HepG2 (cell line): ENCODE data around the gene GPER1. TPM values are rescaled to one million over a fixed set of nuclear protein-coding genes. Genes with fewer than 3 reads are reported as not detected.

Experiments
- CAMTA2 ChIP-seq: sonication (generic); formaldehyde crosslinking; IDR thresholded peaks from 2 replicates; pipeline ENCODE4 v1.4.0; 2020; ENCODE audit warnings: mild to moderate bottlenecking, missing genetic modification reagents, borderline replicate concordance
- MED1 ChIP-seq: sonication (generic); formaldehyde crosslinking; IDR thresholded peaks from 2 replicates; pipeline ENCODE4 v1.4.0; 2020; ENCODE audit warnings: missing genetic modification reagents
- PAWR ChIP-seq: sonication (generic); formaldehyde crosslinking; IDR thresholded peaks from 2 replicates; pipeline ENCODE4 v1.4.0; 2020; ENCODE audit warnings: missing genetic modification reagents, mild to moderate bottlenecking, borderline replicate concordance
- PHF21A ChIP-seq: sonication (generic); formaldehyde crosslinking; IDR thresholded peaks from 2 replicates; pipeline ENCODE4 v1.5.0; 2020; ENCODE audit warnings: mild to moderate bottlenecking, missing genetic modification reagents
- SMAD3 ChIP-seq: sonication (generic); formaldehyde crosslinking; IDR thresholded peaks from 2 replicates; pipeline ENCODE4 v1.4.0; 2020; ENCODE audit warnings: missing genetic modification reagents
- SPEN ChIP-seq: sonication (generic); formaldehyde crosslinking; IDR thresholded peaks from 2 replicates; pipeline ENCODE4 v1.5.1; 2020; ENCODE audit warnings: low read depth, mild to moderate bottlenecking, missing genetic modification reagents
- TARDBP ChIP-seq: sonication (generic); formaldehyde crosslinking; IDR thresholded peaks from 2 replicates; pipeline ENCODE4 v1.8.0; 2022; ENCODE audit warnings: mild to moderate bottlenecking, missing genetic modification reagents
- ZBTB20 ChIP-seq: sonication (generic); formaldehyde crosslinking; IDR thresholded peaks from 2 replicates; pipeline ENCODE4 v1.8.1; 2023; ENCODE audit warnings: missing genetic modification reagents, low read depth, mild to moderate bottlenecking, borderline replicate concordance
- ZBTB38 ChIP-seq: sonication (generic); formaldehyde crosslinking; IDR thresholded peaks from 2 replicates; pipeline ENCODE4 v1.5.1; 2020; ENCODE audit warnings: mild to moderate bottlenecking, missing genetic modification reagents
- ZFP62 ChIP-seq: sonication (generic); formaldehyde crosslinking; IDR thresholded peaks from 2 replicates; pipeline ENCODE4 v1.4.0; 2020; ENCODE audit warnings: missing genetic modification reagents
- ZNF329 ChIP-seq: sonication (generic); formaldehyde crosslinking; IDR thresholded peaks from 2 replicates; pipeline ENCODE4 v1.9.0; 2021; ENCODE audit warnings: low read depth, mild to moderate bottlenecking, missing genetic modification reagents
- ZNF724P ChIP-seq: sonication (generic); formaldehyde crosslinking; IDR thresholded peaks from 2 replicates; pipeline ENCODE4 v1.8.0; 2022; ENCODE audit warnings: missing genetic modification reagents, borderline replicate concordance
- ZNF768 ChIP-seq: sonication (generic); formaldehyde crosslinking; IDR thresholded peaks from 2 replicates; pipeline ENCODE4 v1.4.0; 2020; ENCODE audit warnings: missing genetic modification reagents
- ZNF790 ChIP-seq: sonication (generic); formaldehyde crosslinking; IDR thresholded peaks from 2 replicates; pipeline ENCODE4 v1.8.0; 2022; ENCODE audit warnings: missing genetic modification reagents, mild to moderate bottlenecking, borderline replicate concordance
- polyA plus RNA-seq, 8 experiments: library from polyadenylated mRNA; depleted of rRNA in 3 of 8; stranded (reverse) in 7 of 8; unstranded in 1 of 8; fragments of >200 nt; fragmentation: Illumina TruSeq in 4 of 8; extraction: Trizol in 4 of 8; gene quantifications; 2 replicates each; pipeline versions ENCODE4 v1.2.1 to v1.2.3, GENCODE V29; 2011 to 2016; ENCODE audit warnings: low read depth in 4 of 8, missing spikeins in 1 of 8, mixed read lengths in 1 of 8; ENCODE audit not compliant: insufficient read depth in 1 of 8
- total RNA-seq, 5 experiments: library from RNA; depleted of rRNA; stranded (reverse); fragments of >200 nt; fragmentation: Illumina TruSeq; extraction: Trizol; gene quantifications; 2 replicates each; pipeline ENCODE4 v1.2.3, GENCODE V29; 2016; ENCODE audit warnings: low read depth in 1 of 5
- TF ChIP-seq, protein P1 (sequence below): fragments of 450-650 bp; IDR thresholded peaks from 2 replicates; pipeline ENCODE4 v1.6.1; 2017; ENCODE audit warnings: mild to moderate bottlenecking
- TF ChIP-seq, protein P2 (sequence below): sonication (generic); formaldehyde crosslinking; IDR thresholded peaks from 2 replicates; pipeline ENCODE4 v1.4.0; 2020; ENCODE audit warnings: missing genetic modification reagents; ENCODE audit errors: not compliant biosample characterization
- TF ChIP-seq, protein P3 (sequence below): sonication (generic); formaldehyde crosslinking; IDR thresholded peaks from 2 replicates; pipeline ENCODE4 v1.9.0; 2021; ENCODE audit warnings: missing genetic modification reagents, mild to moderate bottlenecking, borderline replicate concordance
- TF ChIP-seq, protein P4 (sequence below): sonication (generic); formaldehyde crosslinking; IDR thresholded peaks from 2 replicates; pipeline ENCODE4 v1.4.0; 2020; ENCODE audit warnings: missing genetic modification reagents

GPER1 gene
- total and polyA plus RNA-seq, 2 of the 13 experiments (the other 11 are each of a cell fraction or from before 2014, with no cell fraction given) = 12.7 to 19.7 TPM

DNA sequence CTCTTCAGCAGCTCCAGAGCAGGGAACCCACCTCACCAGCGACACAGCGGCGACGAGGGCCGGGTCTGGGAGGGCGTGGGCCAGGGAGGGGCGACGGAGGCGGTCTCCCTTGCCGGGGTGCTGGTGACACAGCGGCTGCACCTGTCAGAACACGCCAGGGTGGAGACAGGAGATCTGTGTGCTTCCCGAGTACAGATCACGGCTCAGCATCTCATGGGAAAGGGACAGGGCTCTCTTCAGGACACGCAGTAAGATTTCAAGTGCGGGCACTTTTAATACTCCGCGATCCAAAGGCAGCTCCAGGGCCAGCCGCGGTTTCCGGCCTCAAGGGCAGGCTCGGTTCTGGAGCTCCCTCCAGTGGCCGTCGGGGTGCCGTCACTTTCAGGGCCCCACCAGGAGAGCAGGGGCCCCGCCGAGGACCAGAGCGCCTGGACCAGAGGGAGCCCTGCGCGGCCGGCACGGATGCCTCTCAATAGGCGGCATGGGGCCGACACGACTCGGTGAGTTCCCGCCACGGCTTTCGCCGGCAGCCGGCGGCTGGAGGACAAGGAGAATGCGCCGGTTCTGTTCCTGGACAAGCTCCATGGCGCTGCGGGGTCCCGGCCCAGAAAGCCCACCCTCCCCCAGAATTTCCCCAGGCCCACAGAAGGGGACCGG is 22.2 kb upstream of the GPER1 start (continued):
- TF ChIP-seq MED1 (CRISPR knock-in tag) (peak; percentile 54; the same call in 1 of the 2 replicates), ZNF790 (CRISPR knock-in tag) (no peak), PAWR (CRISPR knock-in tag) (no peak), ZNF768 (CRISPR knock-in tag) (no peak), ZBTB38 (CRISPR knock-in tag) (peak; percentile 83), ZBTB20 (CRISPR knock-in tag) (no peak), PHF21A (CRISPR knock-in tag) (no peak), ZNF329 (CRISPR knock-in tag) (0 out of 2 replicates have a peak, but pooled peaks have one; percentile 56), SPEN (CRISPR knock-in tag) (peak; percentile 35; the same call in 1 of the 2 replicates), CAMTA2 (CRISPR knock-in tag) (no peak), TARDBP (CRISPR knock-in tag) (no peak), ZNF724P (no peak), ZFP62 (CRISPR knock-in tag) (no peak), SMAD3 (CRISPR knock-in tag) (no peak)
- TF ChIP-seq, protein P1, sequence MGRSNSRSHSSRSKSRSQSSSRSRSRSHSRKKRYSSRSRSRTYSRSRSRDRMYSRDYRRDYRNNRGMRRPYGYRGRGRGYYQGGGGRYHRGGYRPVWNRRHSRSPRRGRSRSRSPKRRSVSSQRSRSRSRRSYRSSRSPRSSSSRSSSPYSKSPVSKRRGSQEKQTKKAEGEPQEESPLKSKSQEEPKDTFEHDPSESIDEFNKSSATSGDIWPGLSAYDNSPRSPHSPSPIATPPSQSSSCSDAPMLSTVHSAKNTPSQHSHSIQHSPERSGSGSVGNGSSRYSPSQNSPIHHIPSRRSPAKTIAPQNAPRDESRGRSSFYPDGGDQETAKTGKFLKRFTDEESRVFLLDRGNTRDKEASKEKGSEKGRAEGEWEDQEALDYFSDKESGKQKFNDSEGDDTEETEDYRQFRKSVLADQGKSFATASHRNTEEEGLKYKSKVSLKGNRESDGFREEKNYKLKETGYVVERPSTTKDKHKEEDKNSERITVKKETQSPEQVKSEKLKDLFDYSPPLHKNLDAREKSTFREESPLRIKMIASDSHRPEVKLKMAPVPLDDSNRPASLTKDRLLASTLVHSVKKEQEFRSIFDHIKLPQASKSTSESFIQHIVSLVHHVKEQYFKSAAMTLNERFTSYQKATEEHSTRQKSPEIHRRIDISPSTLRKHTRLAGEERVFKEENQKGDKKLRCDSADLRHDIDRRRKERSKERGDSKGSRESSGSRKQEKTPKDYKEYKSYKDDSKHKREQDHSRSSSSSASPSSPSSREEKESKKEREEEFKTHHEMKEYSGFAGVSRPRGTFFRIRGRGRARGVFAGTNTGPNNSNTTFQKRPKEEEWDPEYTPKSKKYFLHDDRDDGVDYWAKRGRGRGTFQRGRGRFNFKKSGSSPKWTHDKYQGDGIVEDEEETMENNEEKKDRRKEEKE = no peak
- TF ChIP-seq, protein P2, sequence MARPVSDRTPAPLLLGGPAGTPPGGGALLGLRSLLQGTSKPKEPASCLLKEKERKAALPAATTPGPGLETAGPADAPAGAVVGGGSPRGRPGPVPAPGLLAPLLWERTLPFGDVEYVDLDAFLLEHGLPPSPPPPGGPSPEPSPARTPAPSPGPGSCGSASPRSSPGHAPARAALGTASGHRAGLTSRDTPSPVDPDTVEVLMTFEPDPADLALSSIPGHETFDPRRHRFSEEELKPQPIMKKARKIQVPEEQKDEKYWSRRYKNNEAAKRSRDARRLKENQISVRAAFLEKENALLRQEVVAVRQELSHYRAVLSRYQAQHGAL (CRISPR knock-in tag) = no peak
- TF ChIP-seq, protein P3, sequence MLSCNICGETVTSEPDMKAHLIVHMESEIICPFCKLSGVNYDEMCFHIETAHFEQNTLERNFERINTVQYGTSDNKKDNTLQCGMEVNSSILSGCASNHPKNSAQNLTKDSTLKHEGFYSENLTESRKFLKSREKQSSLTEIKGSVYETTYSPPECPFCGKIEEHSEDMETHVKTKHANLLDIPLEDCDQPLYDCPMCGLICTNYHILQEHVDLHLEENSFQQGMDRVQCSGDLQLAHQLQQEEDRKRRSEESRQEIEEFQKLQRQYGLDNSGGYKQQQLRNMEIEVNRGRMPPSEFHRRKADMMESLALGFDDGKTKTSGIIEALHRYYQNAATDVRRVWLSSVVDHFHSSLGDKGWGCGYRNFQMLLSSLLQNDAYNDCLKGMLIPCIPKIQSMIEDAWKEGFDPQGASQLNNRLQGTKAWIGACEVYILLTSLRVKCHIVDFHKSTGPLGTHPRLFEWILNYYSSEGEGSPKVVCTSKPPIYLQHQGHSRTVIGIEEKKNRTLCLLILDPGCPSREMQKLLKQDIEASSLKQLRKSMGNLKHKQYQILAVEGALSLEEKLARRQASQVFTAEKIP (CRISPR knock-in tag) = no peak
- TF ChIP-seq, protein P4, sequence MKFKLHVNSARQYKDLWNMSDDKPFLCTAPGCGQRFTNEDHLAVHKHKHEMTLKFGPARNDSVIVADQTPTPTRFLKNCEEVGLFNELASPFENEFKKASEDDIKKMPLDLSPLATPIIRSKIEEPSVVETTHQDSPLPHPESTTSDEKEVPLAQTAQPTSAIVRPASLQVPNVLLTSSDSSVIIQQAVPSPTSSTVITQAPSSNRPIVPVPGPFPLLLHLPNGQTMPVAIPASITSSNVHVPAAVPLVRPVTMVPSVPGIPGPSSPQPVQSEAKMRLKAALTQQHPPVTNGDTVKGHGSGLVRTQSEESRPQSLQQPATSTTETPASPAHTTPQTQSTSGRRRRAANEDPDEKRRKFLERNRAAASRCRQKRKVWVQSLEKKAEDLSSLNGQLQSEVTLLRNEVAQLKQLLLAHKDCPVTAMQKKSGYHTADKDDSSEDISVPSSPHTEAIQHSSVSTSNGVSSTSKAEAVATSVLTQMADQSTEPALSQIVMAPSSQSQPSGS = no peak
